Pancreas (tissue), 10 donors: ENCODE data around the gene TEC. TPM values are rescaled to one million over a fixed set of nuclear protein-coding genes. Genes with fewer than 3 reads are reported as not detected.
"Not testable (repeated sequence)": the region's sequence is repeated elsewhere in the genome, so short reads cannot be mapped to it uniquely, and the experiment has no call there.

Source experiments
- ATAC-seq, 4 donors: fragments of 200-7000 bp; cut with Tn5 transposase; one replicate each; pipeline versions ENCODE4 v1.8.0 to v1.9.1; 2020; ENCODE audit warnings: mild to moderate bottlenecking in 4 of 4, moderate library complexity in 4 of 4
- DNase-seq, 6 donors: peaks; one replicate each; pipeline ENCODE4 v3.0.0-alpha.2; 2020
- FAIRE-seq: peaks from 2 replicates; lab custom pipeline; 2012; peaks lifted over from hg19 to GRCh38; lab: Jason Lieb, UNC
- H3K27ac ChIP-seq, 4 donors: fragments of 200-600 bp; sonication (generic); 1 replicate in 3 of 4; 2 replicates in 1 of 4; pipeline versions ENCODE4 v1.5.0 to v1.8.0; 2020
- H3K27me3 ChIP-seq, 4 donors: fragments of 200-600 bp; one replicate each; pipeline ENCODE4 v1.8.0; 2021
- H3K36me3 ChIP-seq, 3 donors: fragments of 200-600 bp; sonication (generic) in 1 of 3; one replicate each; pipeline versions ENCODE4 v1.5.0 to v1.8.0; 2020 to 2021
- H3K4me1 ChIP-seq, 3 donors: fragments of 200-600 bp; one replicate each; pipeline ENCODE4 v1.8.0; 2021
- H3K4me3 ChIP-seq, 4 donors: fragments of 200-600 bp; sonication (generic) in 2 of 4; one replicate each; pipeline versions ENCODE4 v1.5.0 to v1.8.0; 2020 to 2021
- H3K9me3 ChIP-seq, 4 donors: fragments of 200-600 bp; one replicate each; pipeline ENCODE4 v1.8.0; 2021
- WGBS, 2 donors: extraction: QIAGEN DNeasy Blood & Tissue Kit; methylation state at CpG; one replicate each; pipeline ENCODE4 v1.1.7; 2013; 5-methylcytosine and 5-hydroxymethylcytosine counted together
- intact Hi-C, 3 donors: fragments of 100-400 bp; cut with DNase I; formaldehyde crosslinking; loops; one replicate each; pipeline versions ENCODE4 v1.11.1 to v1.14.2; 2022
- polyA plus RNA-seq, 2 donors: library from polyadenylated mRNA; stranded (reverse); fragments of 200-250 nt; gene quantifications; one replicate each; pipeline ENCODE4 v1.2.3, GENCODE V29; 2013
- total RNA-seq, 6 donors: library from RNA; stranded (reverse); fragmentation: NEBNext Ultra II Directional in 4 of 6; extraction: Animal tissue kit (Norgen Biotek cat#: 25700) in 4 of 6; gene quantifications; one replicate each; pipeline versions ENCODE4 v1.2.1 to v1.2.4, GENCODE V29; 2021 to 2023
- TF ChIP-seq, protein P1 (sequence below), 4 donors: fragments of 200-600 bp; sonication (generic) in 3 of 4; IDR thresholded peaks; one replicate each; pipeline versions ENCODE4 v1.5.0 to v1.8.0; 2021; ENCODE audit warnings: antibody characterized with exemption in 4 of 4
- donor health status: healthy with polysubstance abuse.
- donor health status: DM: no; HTN: no; CAD: no; lungs with moderate emphysema.
- donor health status: DM: no; HTN: no; CAD: no.
- donor health status: control.
- donor health status: control.
- donor health status: Bipolar disorder and iron deficiency.
- donor health status: DM: yes; HTN: yes; CAD: no.
- donor health status: DM: no; HTN: no; CAD: no.
- donor health status: DM: no; HTN: no; CAD: no.
- donor health status: DM: yes; HTN: yes; CAD: no.

Gene TEC
- total RNA-seq: 1 to 10 TPM in 3 of 6 donors, under 1 TPM in 3; 0.63 to 3.0 (median 0.97) TPM
- polyA plus RNA-seq: 1 to 10 TPM in 1 of 2 donors, under 1 TPM in 1; 0.49 to 1.3 TPM

DNA sequence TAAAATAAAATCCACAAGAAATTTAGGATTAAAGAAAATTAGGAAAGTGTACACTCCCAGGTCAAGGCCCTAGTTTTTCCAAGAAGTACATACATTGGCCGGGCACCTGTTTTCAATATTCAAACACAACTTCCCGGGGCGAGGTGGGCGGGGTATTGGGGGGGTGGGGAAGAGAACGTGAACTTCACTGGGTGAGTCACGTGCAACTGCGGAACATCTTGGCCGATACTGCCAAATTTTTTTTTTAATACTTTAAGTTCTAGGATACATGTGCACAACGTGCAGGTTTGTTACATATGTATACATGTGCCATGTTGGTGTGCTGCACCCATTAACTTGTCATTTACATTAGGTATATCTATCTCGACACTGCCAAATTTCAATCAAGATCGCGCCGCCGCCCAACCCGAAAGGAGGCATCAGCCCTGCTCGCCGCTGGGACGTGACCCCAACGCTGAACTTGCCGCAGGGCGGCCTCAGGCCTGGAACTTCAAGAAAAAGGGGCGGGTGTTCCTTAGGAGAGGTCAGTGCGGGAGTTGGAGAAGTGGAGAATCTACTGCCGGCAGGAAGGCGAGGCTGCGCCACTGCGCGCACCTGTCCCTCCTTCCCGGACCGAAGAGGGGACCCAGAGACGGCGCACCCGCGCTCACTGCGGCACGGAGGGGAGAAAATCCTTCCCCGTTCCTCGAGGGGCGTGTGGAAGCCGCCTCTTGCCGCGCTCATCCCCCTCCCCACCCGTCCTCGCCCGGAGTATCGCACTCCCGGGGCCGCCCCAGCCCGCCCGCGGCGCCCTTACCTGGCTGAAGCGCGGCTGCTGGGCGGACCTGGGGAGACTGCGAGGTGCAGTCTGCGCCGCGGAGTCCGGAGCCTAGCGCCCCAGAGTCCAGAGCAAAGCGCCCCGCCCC, at the start of gene TEC:
Gene TEC, minus strand, starts transcription at position 883 of the 905 bp plus-strand sequence. CDS start 41,224 bp downstream, outside the sequence.
- TF ChIP-seq, protein P1, sequence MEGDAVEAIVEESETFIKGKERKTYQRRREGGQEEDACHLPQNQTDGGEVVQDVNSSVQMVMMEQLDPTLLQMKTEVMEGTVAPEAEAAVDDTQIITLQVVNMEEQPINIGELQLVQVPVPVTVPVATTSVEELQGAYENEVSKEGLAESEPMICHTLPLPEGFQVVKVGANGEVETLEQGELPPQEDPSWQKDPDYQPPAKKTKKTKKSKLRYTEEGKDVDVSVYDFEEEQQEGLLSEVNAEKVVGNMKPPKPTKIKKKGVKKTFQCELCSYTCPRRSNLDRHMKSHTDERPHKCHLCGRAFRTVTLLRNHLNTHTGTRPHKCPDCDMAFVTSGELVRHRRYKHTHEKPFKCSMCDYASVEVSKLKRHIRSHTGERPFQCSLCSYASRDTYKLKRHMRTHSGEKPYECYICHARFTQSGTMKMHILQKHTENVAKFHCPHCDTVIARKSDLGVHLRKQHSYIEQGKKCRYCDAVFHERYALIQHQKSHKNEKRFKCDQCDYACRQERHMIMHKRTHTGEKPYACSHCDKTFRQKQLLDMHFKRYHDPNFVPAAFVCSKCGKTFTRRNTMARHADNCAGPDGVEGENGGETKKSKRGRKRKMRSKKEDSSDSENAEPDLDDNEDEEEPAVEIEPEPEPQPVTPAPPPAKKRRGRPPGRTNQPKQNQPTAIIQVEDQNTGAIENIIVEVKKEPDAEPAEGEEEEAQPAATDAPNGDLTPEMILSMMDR (IDR thresholded peaks at IDR 0.05): no peak

DNA sequence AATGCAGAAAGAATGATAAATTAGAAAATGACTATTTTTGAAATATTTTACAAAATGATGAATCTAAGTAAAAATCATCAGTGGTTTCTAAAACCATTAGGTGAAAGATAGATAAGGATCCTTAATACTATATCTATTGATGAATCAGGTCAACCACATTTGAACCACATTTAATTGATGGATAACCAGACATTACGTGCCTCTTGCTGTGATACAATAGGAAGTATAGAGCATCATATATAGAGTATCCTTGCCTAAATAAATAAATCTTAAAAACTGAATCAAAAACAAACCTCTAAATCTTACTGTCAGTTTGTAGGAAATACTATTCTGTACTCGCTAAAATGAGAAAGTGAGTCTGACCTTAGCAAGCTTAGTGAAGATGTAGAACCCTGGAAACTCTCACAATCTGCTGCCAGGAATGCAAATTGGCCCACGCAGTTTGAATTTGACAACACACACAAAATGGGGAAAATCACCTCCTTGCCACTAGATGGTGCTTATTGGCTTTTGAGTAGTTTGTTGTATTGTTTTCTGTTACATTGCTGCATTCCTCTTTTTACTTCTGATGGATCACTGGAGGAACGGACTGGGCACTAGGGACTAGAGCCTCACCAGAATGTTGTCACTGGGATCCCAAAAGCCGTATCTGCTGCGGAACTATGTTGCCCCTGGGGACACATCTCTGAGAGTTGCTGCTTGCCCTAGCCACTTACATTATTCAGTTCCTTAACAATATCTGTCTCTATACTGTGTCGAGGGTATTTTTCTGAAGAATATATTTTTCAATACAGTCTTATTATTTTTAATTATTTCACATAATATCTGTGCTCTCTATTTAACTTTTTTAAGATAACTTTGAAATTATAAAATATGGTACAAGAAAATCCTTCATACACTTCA, 46.3 kb upstream of the TEC start:
- Histone ChIP-seq H3K9me3 (no peaks in the 10 kb centered on the region), H3K27me3 (no peaks in the 10 kb centered on the region), H3K27ac (no peak overlapping the region), H3K36me3 (no peaks in the 10 kb centered on the region), H3K4me3 (no peak overlapping the region), H3K4me1 (no peaks in the 10 kb centered on the region)
- intact Hi-C loops: no loop called here
- FAIRE-seq (no peak), ATAC-seq (peak in 2 of 4 donors; percentile 54 to 70), DNase-seq (no peak)
- WGBS, 2 donors: 32 to 40% methylated on average over 7 of the region's 7 CpGs
- TF ChIP-seq, protein P1 (IDR thresholded peaks at IDR 0.05): peak in 1 of 4 donors; percentile 41

More for the DNA sequence above, at the start of gene TEC:
- DNase-seq (peak; percentile 50 to 81 (median 60)), ATAC-seq (peak; percentile 63 to 74 (median 68)), FAIRE-seq (no peak)
- H3K27ac ChIP-seq: peak within 1 kb of the TSS; percentile 73 to 96 (median 85)
- H3K4me1 ChIP-seq: peaks cover 0 to 2% (median 0%) of the 10 kb centered on the region in 3 donors
- H3K9me3 ChIP-seq: no peaks in the 10 kb centered on the region
- H3K36me3 ChIP-seq: no peaks in the 10 kb centered on the region
- no peaks in the 10 kb centered on the region for H3K27me3 ChIP-seq
- WGBS, 2 donors: 0 to 1% methylated on average over 61 to 63 of the region's 63 CpGs
- H3K4me3 ChIP-seq: peak within 1 kb of the TSS; percentile 54 to 89 (median 82)
- intact Hi-C loops: no loop called here

DNA sequence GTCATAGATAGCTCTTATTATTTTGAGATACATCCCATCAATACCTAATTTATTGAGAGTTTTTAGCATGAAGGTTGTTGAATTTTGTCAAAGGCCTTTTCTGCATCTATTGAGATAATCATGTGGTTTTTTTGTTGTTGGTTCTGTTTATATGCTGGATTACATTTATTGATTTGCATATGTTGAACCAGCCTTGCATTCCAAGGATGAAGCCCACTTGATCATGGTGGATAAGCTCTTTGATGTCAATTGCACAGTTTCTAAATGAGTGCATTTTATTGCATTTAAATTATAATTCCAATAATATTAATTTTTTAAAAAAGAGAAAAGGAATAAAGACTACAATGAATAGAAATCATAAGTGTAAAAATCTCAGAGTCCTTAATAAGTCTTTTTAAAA, 45.1 kb upstream of the TEC start:
- H3K4me3 ChIP-seq, H3K36me3 ChIP-seq, ATAC-seq, FAIRE-seq, H3K4me1 ChIP-seq, H3K9me3 ChIP-seq, H3K27ac ChIP-seq, intact Hi-C loops, DNase-seq, H3K27me3 ChIP-seq: not testable (repeated sequence)

DNA sequence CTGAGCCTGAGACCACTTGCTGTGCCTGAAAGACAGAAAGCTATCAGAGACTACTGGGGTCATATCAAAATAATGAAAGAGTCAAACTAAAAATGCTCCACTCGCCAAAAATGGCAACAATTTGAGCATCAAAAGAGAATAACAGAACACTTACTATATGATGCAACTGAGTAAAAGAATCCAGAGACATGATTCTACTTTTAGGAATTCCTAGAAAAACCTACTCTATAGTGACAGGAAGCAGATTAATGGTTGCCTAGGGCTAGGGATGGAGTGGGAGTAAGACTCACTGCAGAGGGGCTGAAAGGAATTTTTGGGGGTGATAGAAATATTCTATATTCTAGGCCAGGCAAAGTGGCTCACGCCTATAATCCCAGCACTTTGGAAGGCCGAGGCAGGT, 42.3 kb upstream of the TEC start:
- WGBS, 2 donors: 71 to 86% methylated on average over 3 of the region's 3 CpGs
- H3K27ac ChIP-seq: no peak overlapping the region
- no peaks in the 10 kb centered on the region for H3K9me3 ChIP-seq
- no peak for FAIRE-seq
- no peak overlapping the region for H3K4me3 ChIP-seq
- TF ChIP-seq, protein P1 (IDR thresholded peaks at IDR 0.05): no peak
- intact Hi-C loops: no loop called here
- H3K36me3 ChIP-seq: no peaks in the 10 kb centered on the region
- H3K4me1 ChIP-seq: no peaks in the 10 kb centered on the region
- no peaks in the 10 kb centered on the region for H3K27me3 ChIP-seq
- no peak for ATAC-seq
- no peak for DNase-seq

DNA sequence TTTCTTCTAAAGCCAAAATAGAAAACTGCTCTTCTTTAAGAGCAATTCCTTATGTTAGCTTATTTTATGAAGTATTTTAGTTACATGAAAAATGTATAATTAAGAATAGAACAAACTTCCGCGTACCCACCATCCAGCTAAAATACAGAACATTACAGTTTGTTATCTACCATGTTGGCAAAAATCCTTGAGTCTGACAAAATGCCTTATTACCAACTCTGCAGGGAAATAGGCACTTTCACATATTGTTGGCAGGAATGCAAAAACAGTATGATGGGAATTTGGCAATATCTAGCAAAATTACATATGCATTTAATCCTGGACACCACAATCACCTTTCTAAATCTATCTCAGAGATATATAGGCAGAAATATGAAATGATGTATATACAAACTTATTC, 39.3 kb upstream of the TEC start:
- TF ChIP-seq, protein P1 (IDR thresholded peaks at IDR 0.05): no peak
- DNase-seq: no peak

More for the DNA sequence above, 39.3 kb upstream of the TEC start:
- no peak for FAIRE-seq
- no peaks in the 10 kb centered on the region for H3K9me3 ChIP-seq
- H3K27ac ChIP-seq: no peak overlapping the region
- H3K27me3 ChIP-seq: no peaks in the 10 kb centered on the region
- 72 to 74% methylated on average over 2 of the region's 2 CpGs for WGBS, 2 donors
- intact Hi-C loops: no loop called here
- no peak for ATAC-seq
- H3K4me3 ChIP-seq: no peak overlapping the region
- H3K4me1 ChIP-seq: no peaks in the 10 kb centered on the region
- H3K36me3 ChIP-seq: no peaks in the 10 kb centered on the region
